IPS-15b (cell line): ENCODE data around the gene SF1.

ENCODE experiments used
- H3K27me3 ChIP-seq: one replicate; pipeline ENCODE4 v1.6.1; 2013; ENCODE audit warnings: low read length; ENCODE audit not compliant: control insufficient read depth, insufficient read depth
- H3K36me3 ChIP-seq: one replicate; pipeline ENCODE4 v1.6.1; 2013; ENCODE audit warnings: low read length; ENCODE audit not compliant: control insufficient read depth, insufficient read depth
- H3K4me1 ChIP-seq: one replicate; pipeline ENCODE4 v1.6.1; 2013; ENCODE audit warnings: mild to moderate bottlenecking, low read length; ENCODE audit not compliant: control insufficient read depth, insufficient read depth
- H3K4me3 ChIP-seq: one replicate; pipeline ENCODE4 v1.5.1; 2013; ENCODE audit warnings: low read depth, low read length
- H3K9ac ChIP-seq: one replicate; pipeline ENCODE4 v1.6.1; 2013; ENCODE audit warnings: low read depth, mild to moderate bottlenecking, low read length
- H3K9me3 ChIP-seq: one replicate; pipeline ENCODE4 v1.6.1; 2013; ENCODE audit warnings: mild to moderate bottlenecking, low read length; ENCODE audit not compliant: control insufficient read depth, insufficient read depth

The SF1 gene

DNA sequence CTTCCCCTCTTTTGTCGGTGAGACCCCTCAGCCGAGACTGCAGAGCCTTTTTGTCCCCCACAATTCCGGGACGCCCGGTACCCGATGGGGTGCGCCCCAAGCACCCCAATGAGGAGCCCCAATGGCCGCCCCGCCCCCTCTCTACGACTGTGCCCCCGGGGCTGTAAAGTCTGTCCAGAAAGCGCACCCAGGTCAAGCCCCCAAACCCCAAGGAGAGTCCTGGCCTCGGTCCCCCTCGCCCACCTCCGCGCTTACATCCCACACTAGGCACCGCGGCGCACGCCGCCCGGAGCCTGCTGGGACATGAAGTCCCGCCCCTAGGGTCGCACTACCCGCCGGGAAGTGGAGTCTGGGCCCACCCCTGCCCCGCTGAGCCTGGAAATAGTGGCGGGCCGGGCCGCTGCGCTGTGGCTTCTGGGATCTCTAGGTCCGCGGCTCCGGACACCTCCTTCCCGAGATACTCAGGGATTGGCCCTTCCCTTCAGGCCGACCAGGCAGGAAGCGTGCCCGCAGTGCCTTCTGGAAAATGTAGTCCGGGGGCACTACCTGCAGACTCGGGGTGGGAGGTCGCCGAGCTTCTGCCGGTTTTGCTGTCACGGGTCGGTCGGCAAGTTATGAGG is 32.0 kb upstream of the SF1 start, which contains the start of gene MEN1:
TSS of gene MEN1 (minus strand) at position 281 of the 620 bp plus-strand sequence. CDS start 442 bp downstream, outside the sequence.
- H3K4me1 ChIP-seq = peaks cover 3% of the 10 kb centered on the region
- H3K27me3 ChIP-seq = no peaks in the 10 kb centered on the region

DNA sequence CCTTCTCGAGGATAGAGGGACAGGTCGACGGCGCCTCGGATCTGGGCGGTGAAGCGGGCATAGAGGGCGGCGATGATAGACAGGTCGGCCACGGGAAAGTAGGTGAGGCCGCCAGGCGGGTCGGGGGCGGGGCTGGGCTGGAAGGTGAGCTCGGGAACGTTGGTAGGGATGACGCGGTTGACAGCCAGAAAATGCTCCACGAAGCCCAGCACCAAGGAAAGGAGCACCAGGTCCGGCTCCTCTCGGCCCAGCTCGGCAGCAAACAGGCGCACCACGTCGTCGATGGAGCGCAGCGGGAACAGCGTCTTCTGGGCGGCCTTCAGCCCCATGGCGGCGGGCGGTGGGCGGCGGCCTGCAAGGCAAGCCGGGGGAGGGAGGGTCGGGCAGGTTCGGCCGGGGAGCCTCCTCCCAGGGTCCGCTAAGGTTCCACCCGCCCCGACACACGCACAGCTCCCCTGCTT is 31.5 kb upstream of the SF1 start:
- H3K36me3 ChIP-seq = peaks cover 27% of the 10 kb centered on the region
- H3K4me1 ChIP-seq = peaks cover 3% of the 10 kb centered on the region
- peak overlapping the region; percentile 70 for H3K4me3 ChIP-seq
- peak overlapping the region; percentile 47 for H3K9ac ChIP-seq
- no peaks in the 10 kb centered on the region for H3K9me3 ChIP-seq
- no peaks in the 10 kb centered on the region for H3K27me3 ChIP-seq

More for the DNA sequence above, 32.0 kb upstream of the SF1 start, which contains the start of gene MEN1:
- Histone ChIP-seq H3K9ac (peak within 1 kb of the TSS; percentile 47), H3K4me3 (peak within 1 kb of the TSS; percentile 70), H3K36me3 (peaks cover 21% of the 10 kb centered on the region), H3K9me3 (no peaks in the 10 kb centered on the region)

DNA sequence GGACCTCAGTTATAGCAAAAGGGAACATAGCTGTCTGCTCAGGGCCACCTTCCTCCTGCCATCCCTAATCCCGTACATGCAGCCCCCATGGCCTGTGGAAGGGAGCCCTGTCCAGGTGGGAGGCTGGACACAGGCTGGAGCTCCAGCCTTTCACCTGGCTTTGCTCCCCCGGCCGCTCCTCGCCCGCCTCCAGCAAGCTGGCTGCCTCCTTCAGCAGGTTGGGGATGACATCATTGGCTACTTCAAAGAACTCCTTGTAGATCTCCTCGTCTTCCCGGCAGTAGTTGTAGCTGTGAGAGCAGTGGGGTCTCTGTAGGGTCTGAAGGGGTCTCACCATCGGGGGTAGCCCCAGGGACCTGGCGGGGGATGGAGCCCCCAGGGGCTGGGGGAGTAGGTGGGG is 27.1 kb upstream of the SF1 start:
- H3K4me1 ChIP-seq = peaks cover 6% of the 10 kb centered on the region
- H3K27me3 ChIP-seq = no peaks in the 10 kb centered on the region
- peaks cover 30% of the 10 kb centered on the region for H3K36me3 ChIP-seq
- no peaks in the 10 kb centered on the region for H3K9me3 ChIP-seq
- H3K9ac ChIP-seq = no peak overlapping the region
- no peak overlapping the region for H3K4me3 ChIP-seq

DNA sequence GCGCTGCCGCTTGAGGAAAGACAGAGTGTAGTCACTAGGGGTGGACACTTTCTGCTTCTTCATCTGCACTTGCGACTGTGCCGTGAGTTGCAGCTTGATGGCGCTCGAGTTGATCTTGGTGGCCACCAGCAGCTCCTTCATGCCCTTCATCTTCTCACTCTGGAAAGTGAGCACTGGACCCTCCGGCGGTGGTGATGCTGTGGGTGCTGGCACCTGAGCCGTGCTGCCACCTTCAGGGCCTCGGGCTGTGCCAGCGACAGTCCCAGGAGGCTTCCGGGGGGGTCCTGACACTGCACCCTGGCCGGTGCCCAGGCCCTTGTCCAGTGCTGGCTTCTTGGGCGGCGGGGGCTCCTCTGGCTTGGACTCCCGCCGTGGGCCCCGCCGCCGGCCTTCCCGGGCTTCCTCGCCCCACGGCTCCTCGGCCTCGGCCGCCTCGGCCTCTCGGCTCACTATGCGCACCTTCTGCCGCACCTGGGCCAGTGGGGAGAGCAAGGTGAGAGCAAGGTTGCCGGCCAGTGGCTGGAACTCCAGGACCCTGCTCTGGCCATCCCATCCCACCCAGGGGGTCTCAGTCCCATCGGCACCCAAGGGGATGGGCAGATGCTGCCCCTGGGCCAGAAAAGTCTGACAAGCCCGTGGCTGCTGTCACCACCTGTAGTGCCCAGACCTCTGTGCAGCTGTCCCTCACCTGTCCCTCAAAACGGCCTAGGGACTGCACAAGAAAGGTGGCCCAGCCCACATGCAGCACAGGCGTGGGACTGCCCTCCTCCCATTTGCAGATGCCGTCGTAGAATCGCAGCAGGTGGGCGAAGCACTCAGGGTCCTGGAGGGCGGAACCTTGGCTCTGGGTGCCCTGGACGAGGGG is 26.2 kb upstream of the SF1 start:
- H3K9ac ChIP-seq = no peak overlapping the region
- no peaks in the 10 kb centered on the region for H3K9me3 ChIP-seq
- peaks cover 6% of the 10 kb centered on the region for H3K4me1 ChIP-seq
- no peaks in the 10 kb centered on the region for H3K27me3 ChIP-seq
- H3K4me3 ChIP-seq = peak overlapping the region; percentile 71
- peaks cover 30% of the 10 kb centered on the region for H3K36me3 ChIP-seq

DNA sequence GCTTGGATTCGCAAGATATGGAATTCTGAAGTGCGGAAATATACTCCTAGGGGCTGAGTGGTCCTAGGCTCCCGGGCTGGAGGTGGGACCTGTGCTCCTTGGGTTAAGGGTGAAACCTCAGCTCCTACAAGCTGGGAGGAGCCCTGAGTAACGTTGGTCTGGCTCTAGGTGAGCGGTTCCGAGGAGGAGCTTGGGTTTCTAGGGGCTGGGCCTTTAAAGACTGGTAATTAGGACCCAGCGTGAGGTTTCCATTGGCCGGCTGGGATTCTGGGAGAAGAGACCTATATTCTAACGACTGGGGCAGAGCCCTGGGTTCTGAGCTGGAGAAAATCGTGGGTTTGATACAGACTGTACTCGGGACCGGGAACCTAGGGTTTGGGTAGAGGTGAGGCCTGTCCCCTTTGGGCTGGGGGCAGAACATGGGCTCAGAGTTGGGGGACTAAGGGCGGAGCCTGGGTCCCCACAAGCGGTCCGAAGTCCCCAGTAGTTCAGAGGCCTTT is 25.6 kb upstream of the SF1 start:
- H3K27me3 ChIP-seq = no peaks in the 10 kb centered on the region
- H3K4me1 ChIP-seq = peaks cover 3% of the 10 kb centered on the region
- peaks cover 30% of the 10 kb centered on the region for H3K36me3 ChIP-seq
- H3K4me3 ChIP-seq = peak overlapping the region; percentile 71
- H3K9ac ChIP-seq = peak overlapping the region; percentile 50
- no peaks in the 10 kb centered on the region for H3K9me3 ChIP-seq

DNA sequence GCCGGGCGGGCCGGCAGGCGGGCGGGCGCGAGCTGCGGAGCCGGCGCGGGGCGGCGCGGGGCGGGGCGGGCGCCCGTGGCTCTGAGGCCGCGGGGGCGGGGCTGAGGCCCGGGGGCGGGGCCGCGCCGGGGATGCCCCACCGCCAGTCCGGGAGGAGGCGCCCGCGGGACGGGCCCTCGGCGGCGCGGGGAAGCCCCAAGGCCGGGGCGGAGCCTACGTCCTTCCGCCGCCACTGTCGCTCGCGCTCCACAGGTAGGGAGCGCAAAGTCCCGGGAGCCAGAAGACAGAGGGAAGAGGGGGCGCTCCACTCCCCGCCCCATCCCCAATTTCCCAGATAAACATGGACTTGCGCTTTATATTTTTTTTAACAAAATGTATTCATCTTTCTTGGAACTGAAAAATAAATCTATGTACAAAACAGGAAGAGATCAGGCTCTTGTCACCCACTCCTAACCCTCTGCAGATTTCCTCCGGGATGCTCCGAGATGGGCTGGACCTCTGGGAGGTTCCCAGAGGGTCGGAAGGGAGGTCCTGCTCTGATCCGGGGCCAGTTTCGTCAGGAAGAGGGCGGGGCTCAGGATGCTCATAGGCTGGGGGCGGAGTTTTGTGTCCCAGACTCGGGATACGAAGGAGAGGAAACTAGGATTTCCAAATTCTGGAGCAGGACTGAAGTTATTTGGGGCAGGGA is 25.0 kb upstream of the SF1 start, which contains the start of gene MAP4K2:
TSS of gene MAP4K2 (minus strand) at position 57 of the 688 bp plus-strand sequence. CDS start 65 bp downstream, outside the sequence.
- Histone ChIP-seq H3K9ac (peak within 1 kb of the TSS; percentile 50), H3K4me1 (peaks cover 3% of the 10 kb centered on the region), H3K36me3 (peaks cover 30% of the 10 kb centered on the region)

DNA sequence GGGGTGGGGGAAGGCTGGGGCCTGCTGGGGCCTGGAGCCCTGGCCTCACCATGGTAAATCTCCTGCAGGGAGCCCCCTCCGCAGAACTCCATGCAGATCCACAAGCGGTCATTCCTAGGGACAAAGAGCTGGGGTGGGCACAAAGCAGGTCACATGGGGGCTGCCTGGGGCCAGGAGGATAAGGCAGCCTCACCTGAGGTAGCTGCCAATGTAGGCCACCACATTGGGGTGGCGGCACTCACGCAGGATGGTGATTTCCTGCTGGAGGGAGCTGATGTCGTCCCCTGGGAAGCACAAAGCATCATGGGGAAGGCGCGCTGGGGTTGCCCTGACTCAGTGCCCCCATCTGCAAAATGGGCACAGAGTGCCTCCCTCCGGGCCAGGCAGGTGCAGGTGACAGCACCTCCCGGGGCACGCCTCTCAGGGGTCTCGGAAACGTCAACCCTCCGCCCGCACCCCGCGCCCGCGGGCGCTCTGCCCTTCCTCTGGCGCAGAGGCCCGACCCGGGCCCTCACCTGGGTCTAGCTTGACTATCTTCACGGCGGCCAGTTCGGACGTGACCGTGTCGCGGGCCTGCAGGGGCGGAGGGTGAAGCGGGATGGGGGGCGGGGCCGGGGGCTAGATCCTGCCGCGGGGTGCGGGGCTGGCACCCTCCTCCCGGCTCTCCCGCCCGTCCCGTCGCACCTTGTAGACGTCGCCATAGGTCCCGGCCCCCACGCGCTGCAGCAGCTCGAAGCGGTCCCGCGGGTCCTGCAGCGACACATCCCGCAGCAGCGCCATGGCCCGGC is 24.2 kb upstream of the SF1 start:
- H3K27me3 ChIP-seq = no peaks in the 10 kb centered on the region
- H3K4me1 ChIP-seq = peaks cover 3% of the 10 kb centered on the region
- no peak overlapping the region for H3K9ac ChIP-seq
- peak overlapping the region; percentile 56 for H3K4me3 ChIP-seq
- H3K9me3 ChIP-seq = no peaks in the 10 kb centered on the region
- H3K36me3 ChIP-seq = peaks cover 27% of the 10 kb centered on the region

More for the DNA sequence above, 25.0 kb upstream of the SF1 start, which contains the start of gene MAP4K2:
- Histone ChIP-seq H3K4me3 (peak within 1 kb of the TSS; percentile 71), H3K9me3 (no peaks in the 10 kb centered on the region), H3K27me3 (no peaks in the 10 kb centered on the region)

DNA sequence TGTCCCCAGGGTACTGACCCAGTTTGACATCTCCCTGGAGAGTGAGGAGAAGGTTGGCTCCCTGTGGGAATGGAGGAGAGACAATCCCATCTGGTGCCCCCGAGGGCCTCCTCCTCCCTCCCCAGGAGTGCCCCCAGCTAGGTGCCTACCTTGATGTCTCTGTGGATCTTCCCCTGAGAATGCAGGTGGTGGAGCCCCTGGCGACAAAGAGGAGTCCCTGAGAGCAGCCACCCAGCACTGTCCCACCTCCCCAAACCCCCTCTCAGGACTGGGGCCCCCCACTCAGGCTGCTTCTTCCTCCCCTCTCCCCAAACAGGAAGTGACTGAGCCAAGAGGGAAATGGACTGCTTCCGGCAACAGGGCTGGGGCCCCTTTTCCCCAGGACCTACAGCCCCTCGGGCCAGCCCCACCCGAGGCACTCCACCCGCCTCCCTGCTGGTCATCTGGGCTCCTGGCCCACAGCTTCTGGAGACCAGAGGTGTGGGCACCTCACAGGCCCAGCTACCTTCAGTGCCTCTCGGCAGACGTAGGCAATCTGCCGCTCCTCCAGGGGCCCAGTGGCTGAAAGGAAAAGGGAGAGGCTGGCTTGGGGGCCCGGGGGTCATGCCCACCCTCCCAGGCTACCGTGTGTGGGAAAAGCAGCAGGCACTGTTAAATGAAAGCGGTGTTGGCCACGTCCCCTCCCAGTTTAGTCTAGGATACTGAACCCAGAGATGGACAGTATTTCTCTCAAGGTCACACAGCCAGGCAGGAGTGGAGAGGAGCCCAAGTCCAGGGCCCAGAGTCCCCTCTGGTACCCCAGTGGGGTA is 23.4 kb upstream of the SF1 start:
- Histone ChIP-seq H3K4me3 (no peak overlapping the region), H3K27me3 (no peaks in the 10 kb centered on the region), H3K36me3 (peaks cover 21% of the 10 kb centered on the region), H3K4me1 (peaks cover 3% of the 10 kb centered on the region), H3K9ac (no peak overlapping the region), H3K9me3 (no peaks in the 10 kb centered on the region)

DNA sequence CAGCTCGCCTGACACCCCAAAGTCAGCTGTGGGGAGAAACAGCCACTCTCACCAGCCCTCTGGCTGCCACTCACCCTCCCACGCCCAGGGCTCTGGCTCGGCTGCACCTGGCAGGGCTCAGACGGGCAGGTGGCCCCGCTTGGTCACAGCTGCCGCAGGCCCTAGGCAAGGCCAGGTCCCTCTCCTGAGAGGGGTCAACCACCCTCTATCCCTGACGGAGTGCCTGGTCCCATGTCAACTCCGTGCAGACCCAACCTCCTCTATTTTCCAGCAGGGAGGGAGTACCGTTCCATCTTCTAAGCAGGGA is 22.8 kb upstream of the SF1 start:
- H3K4me3 ChIP-seq = no peak overlapping the region
- H3K9ac ChIP-seq = no peak overlapping the region
- H3K36me3 ChIP-seq = peaks cover 20% of the 10 kb centered on the region
- no peaks in the 10 kb centered on the region for H3K27me3 ChIP-seq
- H3K4me1 ChIP-seq = peaks cover 3% of the 10 kb centered on the region
- no peaks in the 10 kb centered on the region for H3K9me3 ChIP-seq

DNA sequence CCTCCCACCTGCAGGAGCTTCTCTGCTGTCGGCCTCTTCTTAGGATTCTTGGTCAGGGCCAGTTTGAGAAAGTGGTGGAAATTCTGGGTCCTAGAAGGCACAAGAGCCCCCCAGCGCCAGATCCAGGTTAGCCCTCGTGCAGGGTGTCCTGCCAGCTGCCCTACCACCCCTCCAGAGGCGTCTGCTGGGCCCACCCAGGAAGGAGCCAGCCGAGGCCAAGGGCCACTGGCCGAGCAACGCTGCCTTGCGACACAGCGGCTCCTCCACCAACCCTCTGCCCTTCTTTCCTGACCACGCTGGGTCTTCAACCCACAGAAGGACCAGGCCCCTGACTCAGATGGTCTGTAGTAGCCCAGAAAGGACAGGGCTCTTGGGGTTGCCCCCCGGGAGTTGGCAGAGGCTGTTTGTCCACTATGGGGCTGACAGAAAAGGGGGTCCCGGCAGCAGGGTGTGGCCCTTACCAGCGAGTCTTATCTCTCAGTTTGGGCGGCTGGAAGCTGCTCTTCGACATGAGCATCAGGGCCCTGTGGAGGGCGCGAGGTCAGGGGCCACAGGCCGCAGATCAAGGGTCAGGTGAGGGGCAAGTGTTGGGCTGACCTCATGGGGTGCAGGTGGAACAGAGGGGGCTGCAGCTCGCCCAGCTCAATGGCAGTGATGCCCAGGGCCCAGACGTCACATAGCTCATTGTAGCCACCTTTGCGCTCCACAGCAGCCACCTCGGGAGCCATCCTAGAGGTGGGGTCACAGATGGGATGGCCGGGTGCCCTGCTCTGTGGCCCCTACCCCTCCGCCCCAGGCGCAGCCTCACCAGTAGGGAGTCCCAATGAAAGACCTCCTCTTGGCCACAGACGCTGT is 22.2 kb upstream of the SF1 start:
- Histone ChIP-seq H3K4me3 (no peak overlapping the region), H3K4me1 (peaks cover 3% of the 10 kb centered on the region), H3K27me3 (no peaks in the 10 kb centered on the region), H3K36me3 (peaks cover 15% of the 10 kb centered on the region), H3K9me3 (no peaks in the 10 kb centered on the region), H3K9ac (no peak overlapping the region)
